Esophagus squamous epithelium (tissue), 5 donors: ENCODE data around the gene ATG10. TPM values are rescaled to one million over a fixed set of nuclear protein-coding genes. Genes with fewer than 3 reads are reported as not detected.
"Not testable (repeated sequence)": the region's sequence is repeated elsewhere in the genome, so short reads cannot be mapped to it uniquely, and the experiment has no call there.

ENCODE experiments used
- DNase-seq: peaks from one replicate; lab custom pipeline; 2025; lab: John Stamatoyannopoulos, UW
- H3K27ac ChIP-seq, 4 donors: fragments of 200-600 bp; sonication (generic); one replicate each; pipeline ENCODE4 v1.5.1; 2016 to 2019; ENCODE audit warnings: mild to moderate bottlenecking in 1 of 4
- H3K27me3 ChIP-seq, 4 donors: fragments of 200-600 bp; sonication (generic); 1 replicate in 3 of 4; 2 replicates in 1 of 4; pipeline versions ENCODE4 v1.5.1 to v1.6.0; 2017 to 2021; ENCODE audit warnings: antibody characterized with exemption in 1 of 4
- H3K36me3 ChIP-seq, 3 donors: fragments of 200-600 bp; sonication (generic); one replicate each; pipeline ENCODE4 v1.5.1; 2016 to 2019
- H3K4me1 ChIP-seq, 3 donors: fragments of 200-600 bp; sonication (generic); one replicate each; pipeline ENCODE4 v1.5.1; 2017 to 2019
- H3K4me3 ChIP-seq, 4 donors: fragments of 200-600 bp; sonication (generic); 1 replicate in 3 of 4; 2 replicates in 1 of 4; pipeline ENCODE4 v1.5.1; 2016 to 2019; ENCODE audit warnings: mild to moderate bottlenecking in 2 of 4, moderate library complexity in 1 of 4
- H3K9me3 ChIP-seq, 3 donors: fragments of 200-600 bp; sonication (generic); one replicate each; pipeline ENCODE4 v1.5.1; 2016 to 2019
- POLR2A ChIP-seq, 4 donors: fragments of 450-650 bp; IDR thresholded peaks; one replicate each; pipeline ENCODE4 v1.6.1; 2017; ENCODE audit warnings: antibody characterized with exemption in 4 of 4, mild to moderate bottlenecking in 4 of 4, moderate library complexity in 3 of 4
- WGBS, 2 donors: methylation state at CpG; one replicate each; pipeline ENCODE4 v1.1.5; 2018; 5-methylcytosine and 5-hydroxymethylcytosine counted together
- intact Hi-C: fragments of 100-400 bp; cut with DNase I; formaldehyde crosslinking; loops from one replicate; pipeline ENCODE4 v1.15.0; 2022
- total RNA-seq, 4 donors: library from RNA; depleted of rRNA; stranded (reverse); fragments of >200 nt; gene quantifications; one replicate each; pipeline ENCODE4 v1.1.0, GENCODE V29; 2016
- TF ChIP-seq, protein P1 (sequence below), 6 experiments: fragments of 450-650 bp in 4 of 6; fragments of 200-600 bp in 2 of 6; sonication (generic) in 2 of 6; IDR thresholded peaks; one replicate each; pipeline ENCODE4 v1.5.1; 2016 to 2019; ENCODE audit warnings: antibody characterized with exemption in 6 of 6, mild to moderate bottlenecking in 4 of 6, moderate library complexity in 4 of 6
- donor health status: DM: yes; HTN: yes; CAD: no.

The ATG10 gene
- total RNA-seq, 4 donors from 2014 or later, result 3.1 to 7.8 (median 6.1) TPM

GRCh38 chr5:82137205-82137604 is 165.4 kb downstream of the ATG10 start:
- Histone ChIP-seq H3K27me3 (no peaks in the 10 kb centered on the region), H3K4me3 (no peak overlapping the region), H3K4me1 (no peaks in the 10 kb centered on the region), H3K36me3 (no peaks in the 10 kb centered on the region), H3K9me3 (peaks cover 0 to 6% (median 0%) of the 10 kb centered on the region in 3 donors), H3K27ac (no peak overlapping the region)
- no peak for DNase-seq
- WGBS, 2 donors, result 93 to 100% methylated on average over 4 of the region's 5 CpGs
- no peak for TF ChIP-seq POLR2A (IDR thresholded peaks at IDR 0.05)
- TF ChIP-seq, protein P1, sequence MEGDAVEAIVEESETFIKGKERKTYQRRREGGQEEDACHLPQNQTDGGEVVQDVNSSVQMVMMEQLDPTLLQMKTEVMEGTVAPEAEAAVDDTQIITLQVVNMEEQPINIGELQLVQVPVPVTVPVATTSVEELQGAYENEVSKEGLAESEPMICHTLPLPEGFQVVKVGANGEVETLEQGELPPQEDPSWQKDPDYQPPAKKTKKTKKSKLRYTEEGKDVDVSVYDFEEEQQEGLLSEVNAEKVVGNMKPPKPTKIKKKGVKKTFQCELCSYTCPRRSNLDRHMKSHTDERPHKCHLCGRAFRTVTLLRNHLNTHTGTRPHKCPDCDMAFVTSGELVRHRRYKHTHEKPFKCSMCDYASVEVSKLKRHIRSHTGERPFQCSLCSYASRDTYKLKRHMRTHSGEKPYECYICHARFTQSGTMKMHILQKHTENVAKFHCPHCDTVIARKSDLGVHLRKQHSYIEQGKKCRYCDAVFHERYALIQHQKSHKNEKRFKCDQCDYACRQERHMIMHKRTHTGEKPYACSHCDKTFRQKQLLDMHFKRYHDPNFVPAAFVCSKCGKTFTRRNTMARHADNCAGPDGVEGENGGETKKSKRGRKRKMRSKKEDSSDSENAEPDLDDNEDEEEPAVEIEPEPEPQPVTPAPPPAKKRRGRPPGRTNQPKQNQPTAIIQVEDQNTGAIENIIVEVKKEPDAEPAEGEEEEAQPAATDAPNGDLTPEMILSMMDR (IDR thresholded peaks at IDR 0.05), result no peak
- intact Hi-C loops, result no loop called here

- intact Hi-C loops, H3K27ac ChIP-seq, H3K4me3 ChIP-seq, H3K9me3 ChIP-seq, H3K36me3 ChIP-seq, H3K27me3 ChIP-seq, H3K4me1 ChIP-seq, DNase-seq: not testable (repeated sequence)
- no CpG with 5 or more reads among the region's 33 CpGs for WGBS, 2 donors
Observed at GRCh38 chr5:82139837-82140236, 168.0 kb downstream of the ATG10 start.

GRCh38 chr5:82142217-82142841 is 170.5 kb downstream of the ATG10 start:
- no peaks in the 10 kb centered on the region for H3K9me3 ChIP-seq
- H3K4me3 ChIP-seq, result no peak overlapping the region
- intact Hi-C loops, result no loop called here
- no peak for TF ChIP-seq POLR2A (IDR thresholded peaks at IDR 0.05)
- TF ChIP-seq, protein P1 (IDR thresholded peaks at IDR 0.05), result no peak
- H3K36me3 ChIP-seq, result no peaks in the 10 kb centered on the region
- H3K4me1 ChIP-seq, result no peaks in the 10 kb centered on the region
- 90 to 97% methylated on average over 5 of the region's 5 CpGs for WGBS, 2 donors
- H3K27ac ChIP-seq, result no peak overlapping the region
- DNase-seq, result no peak
- no peaks in the 10 kb centered on the region for H3K27me3 ChIP-seq

GRCh38 chr5:82142928-82143577 is 171.2 kb downstream of the ATG10 start:
- H3K4me3 ChIP-seq, result no peak overlapping the region
- H3K9me3 ChIP-seq, result no peaks in the 10 kb centered on the region
- no peaks in the 10 kb centered on the region for H3K4me1 ChIP-seq
- TF ChIP-seq, protein P1 (IDR thresholded peaks at IDR 0.05), result no peak
- no peak for TF ChIP-seq POLR2A (IDR thresholded peaks at IDR 0.05)
- 82 to 88% methylated on average over 6 of the region's 6 CpGs for WGBS, 2 donors
- intact Hi-C loops, result no loop called here
- H3K27ac ChIP-seq, result no peak overlapping the region
- no peak for DNase-seq
- H3K36me3 ChIP-seq, result no peaks in the 10 kb centered on the region
- no peaks in the 10 kb centered on the region for H3K27me3 ChIP-seq

DNA sequence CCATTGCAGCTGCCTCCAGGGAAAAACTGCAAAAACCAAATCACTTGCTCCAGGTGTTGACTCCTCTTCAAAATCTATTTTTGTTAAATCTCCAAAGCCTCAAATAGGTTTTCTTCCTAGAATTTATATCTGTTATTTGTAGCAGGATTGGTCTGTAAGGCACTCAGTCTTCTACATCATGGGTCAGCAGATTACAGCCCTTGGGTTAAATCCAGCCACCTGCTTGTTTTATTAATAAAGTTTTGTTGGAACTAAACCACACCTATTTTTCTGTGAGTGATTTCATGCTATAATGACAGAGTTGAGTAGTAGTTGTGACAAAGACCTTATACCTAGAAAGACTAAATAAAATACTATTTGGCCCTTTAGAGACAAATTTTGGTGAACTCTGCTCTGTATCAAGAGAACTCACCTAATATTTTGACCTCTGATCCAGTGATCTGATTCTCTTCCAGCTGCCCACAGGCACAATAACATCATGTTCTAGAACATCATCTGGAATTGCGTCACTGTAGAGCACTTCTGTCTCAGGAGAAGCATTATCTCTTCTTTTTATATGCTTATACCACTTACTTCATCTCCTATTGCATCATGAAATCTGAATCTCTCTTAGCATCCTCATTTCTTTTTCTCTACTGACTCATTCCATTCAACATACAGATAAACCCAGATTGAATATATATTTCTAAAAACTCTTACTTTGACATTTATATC is 176.2 kb downstream of the ATG10 start:
- 90 to 91% methylated on average over 1 of the region's 1 CpG for WGBS, 2 donors
- Histone ChIP-seq H3K36me3 (no peaks in the 10 kb centered on the region), H3K9me3 (no peaks in the 10 kb centered on the region), H3K4me3 (no peak overlapping the region), H3K27ac (no peak overlapping the region), H3K4me1 (no peaks in the 10 kb centered on the region), H3K27me3 (no peaks in the 10 kb centered on the region)
- no peak for DNase-seq
- no peak for TF ChIP-seq POLR2A (IDR thresholded peaks at IDR 0.05)
- TF ChIP-seq, protein P1 (IDR thresholded peaks at IDR 0.05), result no peak
- intact Hi-C loops, result no loop called here
